Stimulated activated CD4-positive, alpha-beta T cell treated with anti-CD3 and anti-CD28 coated beads, Interleukin-15, amount 100 ng/mL, for 48 hours (primary cell): ENCODE results near the gene GP2.
A peak's percentile ranks its signal among the peaks of the same experiment; 100 is the strongest.

Source experiments
- DNase-seq, 2 donors: peaks; one replicate each; pipeline ENCODE4 v3.0.0-alpha.2; 2020; ENCODE audit warnings: low read depth in 2 of 2

The GP2 gene

GRCh38 chr16:20307240-20307671 lies 20.1 kb downstream of the GP2 start:
- no peak for DNase-seq

DNA sequence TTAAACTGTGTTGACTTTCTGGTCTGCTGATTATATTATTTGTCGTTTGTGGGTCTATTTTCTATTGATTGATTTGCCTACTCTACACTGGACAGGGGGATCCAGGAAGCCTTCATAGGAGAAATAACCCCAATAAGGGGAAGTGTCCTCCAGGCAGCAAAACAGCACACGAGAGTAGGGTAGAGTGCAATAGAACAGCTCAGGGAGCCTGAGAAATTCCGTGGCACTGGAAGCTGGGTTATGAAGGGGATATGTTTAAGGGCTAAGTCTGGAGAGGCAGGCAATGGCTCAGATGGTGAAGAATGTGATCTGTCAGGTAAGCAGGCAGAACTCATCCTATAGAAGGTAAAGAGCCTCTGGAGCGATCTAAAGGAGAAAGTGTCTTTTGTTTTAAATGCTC lies 20.9 kb downstream of the GP2 start:
- no peak for DNase-seq

GRCh38 chr16:20303012-20303411 lies 24.3 kb downstream of the GP2 start:
- DNase-seq = no peak

- no peak for DNase-seq
Observed at GRCh38 chr16:20302389-20302788, 24.9 kb downstream of the GP2 start.

DNA sequence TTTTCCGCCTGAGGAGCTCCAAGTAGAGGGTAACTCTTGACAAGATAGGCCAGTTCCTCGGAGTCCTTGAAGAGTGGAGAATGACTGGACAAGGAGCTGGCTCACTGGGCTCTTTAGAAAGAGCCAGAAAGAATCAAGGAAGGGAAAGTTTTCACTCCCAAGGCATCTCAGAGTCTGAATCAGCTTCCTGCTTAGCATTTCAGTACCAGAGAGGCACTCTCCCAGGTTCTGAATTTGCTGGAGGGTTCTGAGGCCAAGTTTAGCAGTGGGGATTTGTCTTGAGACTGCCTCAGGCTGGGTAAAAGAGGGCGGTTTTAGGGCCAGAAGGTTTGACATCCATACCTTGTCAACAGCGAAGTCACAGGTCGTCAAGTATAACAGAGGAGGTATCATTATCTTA lies 25.5 kb downstream of the GP2 start:
- DNase-seq = no peak

GRCh38 chr16:20300312-20301097 lies 26.8 kb downstream of the GP2 start:
- DNase-seq = peak; percentile 4 to 10

GRCh38 chr16:20298452-20298851 lies 28.9 kb downstream of the GP2 start:
- no peak for DNase-seq

GRCh38 chr16:20291208-20292206 lies 35.8 kb downstream of the GP2 start:
- no peak for DNase-seq

DNA sequence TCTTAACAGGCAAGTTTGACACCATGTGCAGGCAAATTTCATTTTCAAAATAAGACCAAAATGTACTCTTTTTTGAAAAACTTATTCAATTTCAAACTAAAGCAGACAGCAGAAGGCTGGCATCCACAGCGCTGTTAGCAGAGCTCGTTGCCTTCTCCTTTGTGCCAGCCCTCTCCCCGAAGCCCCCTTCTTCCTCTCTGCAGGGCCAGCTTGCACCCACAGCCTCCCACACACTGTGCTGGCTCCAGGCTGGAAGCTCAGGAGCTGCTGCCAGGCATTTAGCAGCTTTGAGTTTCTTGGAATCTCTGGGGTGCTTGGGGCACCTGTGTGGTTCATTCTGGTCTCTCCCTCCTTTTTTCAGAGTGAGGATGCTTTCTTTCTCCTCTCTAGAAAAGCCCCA lies 37.7 kb downstream of the GP2 start:
- no peak for DNase-seq

GRCh38 chr16:20285993-20286499 lies 41.3 kb downstream of the GP2 start:
- no peak for DNase-seq

DNA sequence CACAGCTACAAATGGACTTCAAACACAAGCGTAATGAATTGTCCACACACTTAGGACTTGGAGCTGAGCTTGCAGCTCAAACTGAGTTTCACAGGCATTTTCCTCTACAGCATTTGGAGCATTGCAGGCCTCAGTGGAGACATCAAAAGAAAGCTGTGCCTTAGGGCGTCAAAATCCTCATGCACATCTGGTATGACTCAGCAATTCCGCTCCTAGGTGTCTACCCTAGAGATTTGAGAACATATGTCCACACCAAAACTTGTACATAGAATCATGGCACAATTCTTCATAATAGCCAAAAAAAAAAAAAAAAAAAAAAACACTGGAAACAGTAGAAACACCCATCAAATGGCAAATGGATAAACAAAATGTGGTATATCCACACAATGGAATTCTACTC lies 47.1 kb downstream of the GP2 start:
- DNase-seq = no peak

DNA sequence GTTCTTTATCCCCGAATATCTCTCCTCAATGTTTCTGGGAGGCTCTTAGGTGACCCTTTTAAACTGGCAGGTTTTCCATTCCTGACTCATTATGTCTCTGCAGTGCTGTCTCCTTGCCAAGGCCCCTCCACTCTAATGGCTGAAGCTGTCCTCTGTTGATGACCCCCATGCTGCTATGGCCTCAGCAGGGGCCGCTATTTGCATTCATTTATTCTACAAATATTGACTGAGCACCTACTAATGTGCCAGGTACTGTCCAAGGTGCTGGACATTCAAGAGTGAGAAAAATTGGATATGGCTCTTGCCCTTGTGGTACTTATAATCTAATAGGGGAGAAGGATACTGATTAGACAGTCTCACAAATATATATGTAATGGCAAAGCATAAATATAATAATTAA lies 55.4 kb downstream of the GP2 start:
- no peak for DNase-seq

DNA sequence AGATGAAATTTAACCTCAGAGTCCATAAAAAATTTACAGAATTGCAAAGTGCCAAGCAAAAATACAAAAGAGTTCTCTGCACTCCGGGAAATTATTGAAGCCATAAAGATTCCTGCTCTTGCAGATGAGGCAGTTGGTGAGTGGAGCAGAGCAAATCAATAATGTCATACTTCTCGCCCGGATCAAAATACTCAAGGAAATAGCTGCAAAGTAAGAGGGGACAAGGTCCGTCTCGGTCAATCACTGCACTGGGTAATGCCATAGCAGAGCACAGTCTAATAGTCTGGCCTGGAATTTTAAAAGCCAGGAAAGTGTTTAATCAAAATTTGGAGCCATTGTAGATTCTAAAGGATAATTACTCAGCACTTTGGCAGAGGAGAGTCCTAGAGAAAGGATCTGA lies 58.9 kb downstream of the GP2 start:
- no peak for DNase-seq

DNA sequence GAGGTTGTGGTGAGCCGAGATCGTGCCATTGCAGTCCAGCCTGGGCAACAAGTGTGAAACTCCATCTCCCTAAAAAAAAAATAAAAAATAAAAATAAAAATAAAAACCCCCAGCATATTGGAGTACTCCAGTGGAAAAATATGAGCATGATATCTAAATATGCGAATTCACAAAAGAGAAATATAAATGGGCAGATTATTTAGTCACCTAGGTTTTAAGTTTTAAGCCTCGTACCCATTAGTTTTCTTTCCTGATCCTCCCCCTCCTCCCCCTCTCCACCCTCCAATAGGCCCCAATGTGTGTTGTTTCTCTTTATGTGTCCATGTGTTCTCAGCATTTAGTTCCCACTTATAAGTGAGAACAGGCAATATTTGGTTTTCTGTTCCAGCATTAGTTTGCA lies 62.3 kb downstream of the GP2 start:
- DNase-seq = no peak

DNA sequence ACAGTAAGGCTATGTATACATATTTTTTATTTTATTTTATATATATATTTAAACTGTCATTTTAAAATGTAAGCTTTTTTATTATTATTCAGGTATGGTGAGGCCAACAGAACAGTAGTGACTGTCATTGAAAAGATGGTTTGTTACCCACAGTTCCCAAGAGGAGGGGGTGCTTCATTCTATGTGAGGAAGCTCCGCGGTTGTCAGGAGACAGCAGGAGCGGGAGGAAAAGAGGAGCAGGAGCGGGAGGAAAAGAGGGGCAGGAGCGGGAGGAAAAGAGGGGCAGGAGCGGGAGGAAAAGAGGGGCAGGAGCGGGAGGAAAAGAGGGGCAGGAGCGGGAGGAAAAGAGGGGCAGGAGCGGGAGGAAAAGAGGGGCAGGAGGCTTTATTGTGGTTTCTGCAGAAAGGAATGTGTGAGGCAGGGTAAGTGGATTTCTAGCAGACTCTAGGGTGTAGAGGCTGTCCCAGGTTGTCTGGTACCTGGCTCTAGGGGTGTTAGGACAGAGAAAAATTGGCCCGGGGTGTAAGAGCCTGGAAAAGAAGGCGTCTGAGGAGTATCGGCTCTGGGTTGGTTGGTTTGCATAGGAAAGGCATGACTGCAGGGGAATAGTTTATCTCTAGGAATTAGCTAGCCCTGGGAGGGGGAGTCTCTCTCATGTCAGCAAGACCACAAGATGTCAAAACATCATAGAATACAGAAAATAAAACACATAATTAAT lies 64.0 kb downstream of the GP2 start:
- no peak for DNase-seq

GRCh38 chr16:20262248-20262647 lies 65.1 kb downstream of the GP2 start:
- DNase-seq = no peak

- no peak for DNase-seq
Observed at GRCh38 chr16:20260215-20261009, 66.9 kb downstream of the GP2 start.
